Fibroblast of lung (primary cell): ENCODE measurements around the gene SRGAP2C. TPM values are rescaled to one million over a fixed set of nuclear protein-coding genes. Genes with fewer than 3 reads are reported as not detected.
"Not testable (repeated sequence)": the region's sequence is repeated elsewhere in the genome, so short reads cannot be mapped to it uniquely, and the experiment has no call there.

Experiments
- DNase-seq, 2 donors: peaks; one replicate each; pipeline versions ENCODE4 v3.0.0 to v3.0.0-alpha.2; 2010; ENCODE audit warnings: low read depth in 2 of 2
- H2AFZ ChIP-seq: 2 replicates; pipeline ENCODE4 v1.5.1; 2012; ENCODE audit warnings: low read length, control low read depth, inconsistent platforms
- H3K27ac ChIP-seq: 2 replicates; pipeline ENCODE4 v1.5.1; 2011; ENCODE audit warnings: low read length, control low read depth; ENCODE audit not compliant: insufficient read depth
- H3K27me3 ChIP-seq: 2 replicates; pipeline ENCODE4 v1.5.1; 2011; ENCODE audit warnings: mild to moderate bottlenecking, low read length; ENCODE audit not compliant: control insufficient read depth, insufficient read depth
- H3K36me3 ChIP-seq: 2 replicates; pipeline ENCODE4 v1.5.1; 2011; ENCODE audit warnings: low read length; ENCODE audit not compliant: control insufficient read depth, insufficient read depth
- H3K4me1 ChIP-seq: 2 replicates; pipeline ENCODE4 v1.5.1; 2011; ENCODE audit warnings: low read length; ENCODE audit not compliant: control insufficient read depth, insufficient read depth; ENCODE audit errors: extremely low read depth
- H3K4me2 ChIP-seq: 2 replicates; pipeline ENCODE4 v1.5.1; 2011; ENCODE audit warnings: low read length, control low read depth; ENCODE audit not compliant: insufficient read depth; ENCODE audit errors: extremely low read depth
- H3K4me3 ChIP-seq, 4 experiments: fragments of 200-600 bp in 1 of 4; sonication (generic) in 1 of 4; replicated peaks in 1 of 4; 2 replicates each; pipeline ENCODE4 v1.5.1; 2011 to 2016; ENCODE audit warnings: low read length in 4 of 4, low read depth in 3 of 4, mild to moderate bottlenecking in 3 of 4, control low read depth in 2 of 4, inconsistent platforms in 1 of 4, mixed read lengths in 1 of 4; ENCODE audit not compliant: insufficient read depth in 1 of 4; ENCODE audit errors: control extremely low read depth in 1 of 4
- H3K79me2 ChIP-seq: 2 replicates; pipeline ENCODE4 v1.5.1; 2012; ENCODE audit warnings: mild to moderate bottlenecking, low read length, inconsistent platforms; ENCODE audit not compliant: control insufficient read depth, insufficient read depth
- H3K9ac ChIP-seq: 2 replicates; pipeline ENCODE4 v1.5.1; 2011; ENCODE audit warnings: mild to moderate bottlenecking, low read length, control low read depth; ENCODE audit not compliant: insufficient read depth
- H3K9me3 ChIP-seq: 2 replicates; pipeline ENCODE4 v1.5.1; 2012; ENCODE audit warnings: low read depth, low read length; ENCODE audit not compliant: control insufficient read depth, insufficient read depth
- H4K20me1 ChIP-seq: 2 replicates; pipeline ENCODE4 v1.5.1; 2011; ENCODE audit warnings: low read length; ENCODE audit not compliant: control insufficient read depth, insufficient read depth; ENCODE audit errors: extremely low read depth
- polyA plus RNA-seq, 2 donors: library from polyadenylated mRNA; depleted of rRNA in 1 of 2; stranded (reverse) in 1 of 2; unstranded in 1 of 2; fragments of >200 nt; gene quantifications; 2 replicates each; pipeline ENCODE4 v1.2.1, GENCODE V29; 2011 to 2012; ENCODE audit warnings: missing spikeins in 1 of 2
- total RNA-seq: library from RNA; depleted of rRNA; stranded (reverse); fragments of >200 nt; gene quantifications from 2 replicates; pipeline ENCODE4 v1.2.1, GENCODE V29; 2014

SRGAP2C gene
- total and polyA plus RNA-seq, 2 donors (not counting 1 experiment from before 2014, with no cell fraction given): 8.2 to 36.5 TPM

DNA sequence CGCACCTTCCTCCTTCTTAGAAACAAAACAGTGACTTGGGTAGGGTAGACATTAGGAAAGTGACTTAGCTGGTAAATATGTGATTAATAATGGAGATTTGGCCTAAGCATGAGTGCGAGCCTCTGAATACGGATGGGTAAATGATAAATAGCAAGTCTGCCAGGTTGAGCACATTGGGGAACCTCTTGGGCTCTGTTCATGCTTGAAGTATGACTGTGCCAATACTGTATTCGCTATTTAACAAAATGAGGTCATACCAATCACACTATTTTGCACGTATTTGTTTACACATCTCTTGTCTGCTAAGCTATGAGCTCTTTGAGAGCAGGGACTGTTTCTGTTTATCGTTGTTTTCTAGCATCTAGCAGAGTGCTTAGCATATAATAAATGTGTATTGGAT is 23.6 kb downstream of the SRGAP2C start:
- H3K9me3 ChIP-seq, H3K27ac ChIP-seq, H3K4me3 ChIP-seq, H3K36me3 ChIP-seq, H3K9ac ChIP-seq, H3K4me1 ChIP-seq, H3K4me2 ChIP-seq, H4K20me1 ChIP-seq, H2AFZ ChIP-seq, H3K27me3 ChIP-seq, H3K79me2 ChIP-seq: not testable (repeated sequence)
- peak in 1 of 2 donors; percentile 31 for DNase-seq

DNA sequence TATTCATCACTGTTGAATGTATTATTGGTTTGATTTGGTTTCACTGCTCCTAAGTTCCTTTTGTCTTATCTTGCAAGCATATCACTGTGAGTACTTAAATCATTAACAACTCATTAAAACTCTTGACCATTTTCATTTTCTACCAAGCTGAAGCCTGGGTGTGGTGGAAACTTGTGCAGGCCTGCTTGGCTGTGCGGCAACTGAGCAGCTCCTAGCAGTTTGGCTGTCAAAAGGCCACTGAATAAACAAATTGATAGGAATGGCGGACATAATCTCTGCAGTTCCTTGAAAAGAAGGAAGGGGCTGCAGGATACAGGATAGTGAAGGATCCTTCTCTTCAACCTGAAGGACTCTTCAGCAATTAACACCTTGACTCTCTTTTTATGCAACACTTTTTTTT is 26.0 kb downstream of the SRGAP2C start:
- not testable (repeated sequence) for H4K20me1 ChIP-seq, H3K9ac ChIP-seq, DNase-seq, H3K79me2 ChIP-seq, H3K36me3 ChIP-seq, H3K9me3 ChIP-seq, H3K27me3 ChIP-seq, H3K27ac ChIP-seq, H3K4me3 ChIP-seq, H2AFZ ChIP-seq, H3K4me2 ChIP-seq, H3K4me1 ChIP-seq

DNA sequence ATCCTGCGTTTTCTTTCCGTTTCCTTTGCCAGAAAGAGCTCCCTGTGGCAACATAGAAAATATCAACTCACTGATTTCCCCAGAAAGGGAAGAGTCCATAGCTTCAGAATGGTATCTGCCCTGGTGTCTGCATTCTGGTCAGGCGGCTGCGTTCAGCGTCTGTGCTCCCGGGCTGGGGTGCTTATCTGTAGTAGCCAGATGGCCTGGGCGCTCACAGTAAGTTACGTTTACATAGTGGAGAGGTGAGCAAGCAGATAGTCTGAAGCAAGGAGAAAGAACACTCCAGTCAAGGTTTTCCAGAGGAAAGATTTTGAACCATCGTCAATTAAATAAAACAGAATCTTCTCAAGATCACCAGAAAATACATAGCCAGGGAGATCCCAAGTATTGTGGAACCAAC is 28.7 kb downstream of the SRGAP2C start:
- H3K9ac ChIP-seq, H3K4me2 ChIP-seq, H3K36me3 ChIP-seq, H3K27ac ChIP-seq, H3K4me3 ChIP-seq, H2AFZ ChIP-seq, H3K27me3 ChIP-seq, H3K79me2 ChIP-seq, H3K4me1 ChIP-seq, DNase-seq, H4K20me1 ChIP-seq, H3K9me3 ChIP-seq: not testable (repeated sequence)

DNA sequence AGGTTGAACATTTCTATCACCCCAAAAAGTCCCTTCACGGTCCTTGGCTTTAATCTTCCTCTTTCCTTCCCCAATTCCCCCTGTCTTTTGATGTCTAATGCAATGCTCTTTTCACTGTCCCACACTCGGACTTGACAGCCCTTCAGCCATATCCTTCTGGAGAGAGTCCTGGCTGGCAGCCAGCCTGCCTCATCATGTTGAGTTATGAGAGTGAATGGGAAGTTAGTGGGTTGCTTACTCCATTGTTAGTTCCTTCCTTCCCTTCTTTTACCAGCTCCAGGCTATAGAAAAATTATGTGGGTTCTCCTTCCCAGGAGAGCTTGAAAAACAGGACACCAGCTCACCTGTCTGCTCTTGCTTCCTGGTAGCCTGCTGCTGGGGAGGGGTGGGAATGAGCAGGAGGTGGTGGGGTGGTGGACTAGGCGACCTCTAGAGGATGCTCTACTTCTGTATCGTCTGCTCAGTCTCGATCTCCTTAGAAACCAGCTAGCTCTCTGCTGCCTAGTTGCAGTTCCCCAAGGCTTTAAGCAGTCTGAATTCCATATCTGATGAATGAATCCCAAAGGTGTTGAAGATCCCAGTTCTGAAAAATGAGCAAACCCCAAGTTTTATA is 29.9 kb downstream of the SRGAP2C start:
- not testable (repeated sequence) for H3K36me3 ChIP-seq, H3K27me3 ChIP-seq, H2AFZ ChIP-seq, H3K79me2 ChIP-seq, H3K4me1 ChIP-seq, H3K4me2 ChIP-seq, DNase-seq, H3K4me3 ChIP-seq, H4K20me1 ChIP-seq, H3K9me3 ChIP-seq, H3K9ac ChIP-seq, H3K27ac ChIP-seq

DNA sequence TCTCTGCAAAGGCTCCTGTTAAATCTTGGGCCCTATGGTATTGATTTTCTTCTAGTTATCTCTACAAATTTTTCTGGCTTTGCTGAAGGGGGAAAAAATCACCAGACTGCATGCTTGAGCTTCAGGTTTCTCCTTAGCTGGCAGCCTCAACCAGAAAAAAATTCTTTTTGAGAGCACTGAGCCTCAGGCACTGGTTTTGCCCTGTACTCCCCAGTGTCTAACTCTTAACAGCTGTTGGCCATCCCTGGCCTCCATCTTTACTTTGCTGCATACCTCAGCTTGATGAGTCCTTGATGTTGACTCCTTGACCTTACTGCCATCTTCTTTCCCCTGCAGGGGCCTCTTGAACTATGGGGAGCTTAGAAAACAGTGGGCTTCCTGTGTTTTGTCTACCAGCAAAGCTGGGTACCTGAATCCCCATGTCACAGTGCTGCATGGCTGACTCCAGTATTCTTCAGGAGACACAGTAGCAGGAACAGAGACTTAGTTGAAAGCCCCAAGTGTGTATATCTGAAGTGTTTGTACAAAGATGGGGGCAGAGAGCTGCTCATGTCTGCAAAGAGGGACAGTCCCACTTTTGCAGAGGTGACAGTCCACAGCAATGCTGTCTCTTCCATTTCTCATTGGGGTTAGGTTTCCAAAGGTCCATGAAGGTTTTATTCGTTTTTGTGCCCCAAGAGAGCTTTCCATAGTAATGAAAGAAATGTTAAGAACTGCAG is 31.1 kb downstream of the SRGAP2C start:
- H4K20me1 ChIP-seq, H2AFZ ChIP-seq, H3K4me1 ChIP-seq, H3K27ac ChIP-seq, H3K4me2 ChIP-seq, H3K27me3 ChIP-seq, H3K79me2 ChIP-seq, DNase-seq, H3K36me3 ChIP-seq, H3K4me3 ChIP-seq, H3K9ac ChIP-seq, H3K9me3 ChIP-seq: not testable (repeated sequence)

DNA sequence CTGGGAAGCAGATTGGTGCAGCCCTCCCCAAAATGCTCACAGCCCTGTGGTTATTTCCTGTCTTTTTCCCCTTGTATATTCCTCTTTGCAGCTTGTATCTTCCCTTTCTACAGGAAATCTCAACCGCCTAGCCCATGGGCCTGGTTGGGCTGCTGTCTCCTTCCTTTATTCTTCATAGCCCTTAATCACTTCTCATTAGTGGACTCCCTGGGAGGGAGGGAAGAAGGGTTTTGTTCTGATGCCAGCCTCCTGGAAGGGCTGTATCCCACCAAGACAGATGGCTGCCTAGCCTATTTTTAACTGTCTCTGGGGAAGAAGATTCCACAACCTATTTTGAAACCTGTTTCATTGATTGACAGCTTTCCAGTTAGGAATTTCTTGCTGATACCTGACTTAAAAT is 31.9 kb downstream of the SRGAP2C start:
- not testable (repeated sequence) for H2AFZ ChIP-seq, H3K4me2 ChIP-seq, H3K27me3 ChIP-seq, H3K36me3 ChIP-seq, H3K4me1 ChIP-seq, H3K9me3 ChIP-seq, H3K4me3 ChIP-seq, H4K20me1 ChIP-seq, H3K79me2 ChIP-seq, H3K27ac ChIP-seq, DNase-seq, H3K9ac ChIP-seq

DNA sequence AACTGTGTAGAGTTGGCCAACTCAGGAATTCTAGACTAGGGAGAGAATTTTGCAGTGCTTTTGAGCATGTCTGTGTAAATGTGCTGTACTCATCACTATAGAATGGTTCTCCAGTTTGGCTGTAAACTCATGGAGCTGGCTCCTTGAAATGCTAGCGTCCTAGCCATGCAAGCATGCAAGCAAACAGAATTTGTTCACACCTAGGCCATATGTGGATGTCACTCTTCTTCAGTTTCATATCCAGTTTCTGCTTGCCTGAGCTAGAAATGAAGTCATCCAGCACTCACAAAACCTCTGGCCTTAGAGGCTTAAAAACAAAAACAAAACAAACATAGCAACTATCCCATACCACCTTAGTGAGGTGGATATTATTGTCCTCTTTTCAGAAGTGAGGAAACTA is 37.0 kb downstream of the SRGAP2C start:
- not testable (repeated sequence) for H3K79me2 ChIP-seq, H3K4me3 ChIP-seq, H3K36me3 ChIP-seq, H3K27ac ChIP-seq, H3K4me1 ChIP-seq, H3K9ac ChIP-seq, H3K27me3 ChIP-seq, H3K9me3 ChIP-seq, H2AFZ ChIP-seq, H4K20me1 ChIP-seq, H3K4me2 ChIP-seq
- DNase-seq: peak in 1 of 2 donors; percentile 1
